ENCODE data around the gene SLFN14.
"Not testable (repeated sequence)": the region's sequence is repeated elsewhere in the genome, so short reads cannot be mapped to it uniquely, and the experiment has no call there.

Gene SLFN14

GRCh38 chr17:35519906-35520442 lies 40.6 kb downstream of the SLFN14 start:
- no peak for DNase-seq

- DNase-seq: no peak
Measured at GRCh38 chr17:35519439-35519838, 41.2 kb downstream of the SLFN14 start.

- DNase-seq: not testable (repeated sequence)
Measured at GRCh38 chr17:35518431-35518830, 42.2 kb downstream of the SLFN14 start.

GRCh38 chr17:35515027-35515426 lies 45.6 kb downstream of the SLFN14 start:
- no peak for DNase-seq

GRCh38 chr17:35514564-35514963 lies 46.1 kb downstream of the SLFN14 start:
- DNase-seq: no peak

Data from NCI-H2171 (cell line).